Measurements from ENCODE around the gene LONRF2. TPM values are rescaled to one million over a fixed set of nuclear protein-coding genes. Genes with fewer than 3 reads are reported as not detected.

The LONRF2 gene
- polyA plus RNA-seq, 3 donors = 2.5 to 4.6 (median 2.8) TPM

DNA sequence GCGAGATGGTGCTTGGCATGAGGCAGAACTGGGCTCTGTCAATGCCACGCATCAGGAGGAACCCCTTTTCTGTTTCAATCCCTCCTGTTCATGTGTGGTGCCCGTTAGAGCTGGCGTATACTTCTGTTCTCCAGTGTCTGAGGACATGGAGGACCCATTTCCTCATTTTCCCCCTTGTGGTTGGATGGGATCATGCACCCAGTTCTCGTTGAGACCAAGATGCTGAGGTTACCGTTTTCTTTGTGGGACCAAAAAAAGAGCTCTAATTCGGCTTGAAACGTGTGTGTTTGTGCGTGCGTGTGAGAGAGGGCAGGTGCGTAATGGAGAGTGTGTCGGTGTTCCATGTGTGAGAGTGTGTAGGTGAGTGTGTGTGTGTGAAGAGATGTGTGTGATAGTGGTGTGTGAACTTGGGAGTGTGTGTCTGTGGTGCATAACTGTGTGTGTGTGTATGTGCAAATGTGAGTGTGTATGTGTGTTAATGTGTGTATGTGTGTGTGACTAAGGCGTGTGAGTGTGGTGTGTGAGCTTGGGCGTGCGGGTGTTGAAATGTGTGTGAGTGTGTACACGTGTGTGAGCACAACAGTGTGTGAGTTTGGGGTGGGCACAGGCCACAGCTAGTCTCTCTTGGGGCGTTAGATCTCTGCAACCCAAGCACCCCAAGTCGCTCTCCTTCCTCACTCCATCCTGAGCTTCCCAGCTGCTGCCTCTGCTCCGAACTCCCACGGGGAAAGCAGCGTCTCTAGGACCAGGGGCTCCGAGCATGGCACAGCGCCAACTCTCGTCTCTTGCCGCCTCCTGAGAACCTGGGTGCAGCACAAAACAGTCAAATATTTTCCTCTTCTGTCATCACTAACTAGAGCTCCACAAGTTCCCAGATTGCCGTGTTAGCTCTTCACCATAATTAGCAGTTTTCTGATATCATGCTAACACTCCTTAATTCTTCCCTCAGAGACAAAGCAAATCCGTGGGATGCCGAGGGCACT is 75.8 kb downstream of the LONRF2 start:
- DNase-seq (ENCODE audit: extremely low read depth in 1 of 11, low read depth in 9 of 11, low spot score in 4 of 11) = no peak

DNA sequence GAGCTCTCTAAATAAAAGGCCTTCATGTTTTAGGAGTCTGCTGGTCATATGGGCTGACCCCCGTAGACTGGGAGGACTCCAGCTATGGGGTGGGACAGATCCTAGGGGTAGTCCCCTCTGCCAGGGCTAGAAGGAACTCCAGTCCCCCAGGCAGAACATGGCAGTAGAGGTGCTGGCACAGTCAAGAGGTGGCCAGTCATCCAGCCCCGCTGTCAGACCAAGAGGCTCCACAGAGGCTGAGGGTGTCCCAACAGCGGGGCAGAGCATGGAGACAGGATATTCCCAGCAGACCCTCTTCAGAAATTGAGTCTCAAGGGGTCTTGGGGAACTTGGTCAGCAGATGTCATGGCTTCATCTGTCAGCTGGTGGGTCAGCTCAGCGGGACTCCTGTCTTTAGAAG is 76.6 kb downstream of the LONRF2 start:
- no peak for DNase-seq (ENCODE audit: extremely low read depth in 1 of 11, low read depth in 9 of 11, low spot score in 4 of 11)

DNA sequence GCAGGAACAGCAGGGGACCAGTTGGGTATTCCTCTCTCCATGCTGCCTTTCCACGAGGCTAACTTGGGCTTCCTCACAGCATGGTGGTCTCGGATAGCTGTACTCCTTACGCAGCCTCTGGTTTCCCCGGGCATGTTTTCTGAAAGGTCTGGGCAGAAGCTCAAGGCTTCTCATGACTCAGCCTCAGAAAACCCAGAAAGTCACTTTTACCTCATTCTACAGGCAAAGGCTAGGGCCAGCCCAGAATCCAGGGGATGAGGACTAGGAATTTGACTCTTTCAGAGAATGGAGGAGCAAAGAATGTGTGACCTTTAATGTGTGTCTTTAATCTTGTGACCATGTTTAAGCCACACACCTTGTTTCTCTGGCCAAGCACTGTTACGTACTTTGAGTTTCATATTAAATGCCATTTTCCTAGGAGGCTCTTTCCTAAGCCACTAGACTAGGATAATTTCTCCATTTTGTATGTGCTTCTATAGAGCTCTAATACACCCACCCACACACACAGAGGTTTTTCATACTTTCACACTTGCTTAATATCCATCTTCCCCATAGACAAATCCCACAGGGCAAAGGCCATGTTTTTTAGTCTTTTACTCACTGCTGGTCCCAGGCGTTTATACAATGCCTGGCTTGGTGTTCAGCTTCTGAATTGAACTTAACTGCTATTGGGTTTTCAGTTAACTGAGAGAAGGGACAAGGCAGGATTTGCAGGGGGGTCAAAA is 77.3 kb downstream of the LONRF2 start:
- no peak for DNase-seq (ENCODE audit: extremely low read depth in 1 of 11, low read depth in 9 of 11, low spot score in 4 of 11)

GRCh38 chr2:100243631-100244030 is 78.7 kb downstream of the LONRF2 start:
- DNase-seq (ENCODE audit: extremely low read depth in 1 of 11, low read depth in 9 of 11, low spot score in 4 of 11) = no peak

DNA sequence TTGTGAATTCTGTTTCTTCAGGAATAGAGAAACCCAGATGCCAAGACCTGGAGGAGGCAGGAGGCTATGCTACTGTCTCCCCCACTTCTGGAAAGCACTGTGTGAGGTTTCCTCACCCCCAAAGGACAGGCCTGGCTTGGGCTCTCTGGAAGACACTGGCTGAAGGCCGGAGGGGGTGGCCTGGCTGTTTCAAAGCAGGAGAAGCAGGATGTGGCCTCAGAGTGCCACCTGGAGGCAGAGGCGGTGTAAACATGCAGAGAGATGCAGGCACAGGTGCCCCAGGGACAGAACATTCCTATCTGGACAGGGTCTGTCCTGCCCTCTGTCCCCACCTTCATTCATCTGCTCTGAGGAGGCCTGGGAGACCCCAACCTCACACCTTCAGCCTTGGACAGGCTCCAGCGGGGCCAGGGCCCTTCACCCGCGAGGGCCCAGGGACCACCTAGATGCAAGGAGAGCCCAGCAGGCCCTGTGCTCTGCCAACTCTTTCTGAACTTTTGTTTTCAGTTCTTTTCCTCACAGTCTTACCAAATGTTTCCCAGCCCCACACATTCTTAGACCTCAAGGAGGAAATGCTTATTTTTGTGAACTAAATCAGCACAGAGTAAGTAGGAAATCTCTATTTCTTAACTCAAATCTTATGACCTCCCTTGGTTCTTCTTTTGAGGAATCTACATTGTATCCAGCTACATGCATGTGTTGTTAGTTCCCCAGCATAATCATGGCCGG is 79.2 kb downstream of the LONRF2 start:
- DNase-seq (ENCODE audit: extremely low read depth in 1 of 11, low read depth in 9 of 11, low spot score in 4 of 11) = peak in 8 of 11 donors; percentile 42 to 73 (median 52)

- DNase-seq (ENCODE audit: extremely low read depth in 1 of 11, low read depth in 9 of 11, low spot score in 4 of 11) = peak in 1 of 11 donors; percentile 26
Observed at GRCh38 chr2:100242476-100242875, 79.8 kb downstream of the LONRF2 start.

DNA sequence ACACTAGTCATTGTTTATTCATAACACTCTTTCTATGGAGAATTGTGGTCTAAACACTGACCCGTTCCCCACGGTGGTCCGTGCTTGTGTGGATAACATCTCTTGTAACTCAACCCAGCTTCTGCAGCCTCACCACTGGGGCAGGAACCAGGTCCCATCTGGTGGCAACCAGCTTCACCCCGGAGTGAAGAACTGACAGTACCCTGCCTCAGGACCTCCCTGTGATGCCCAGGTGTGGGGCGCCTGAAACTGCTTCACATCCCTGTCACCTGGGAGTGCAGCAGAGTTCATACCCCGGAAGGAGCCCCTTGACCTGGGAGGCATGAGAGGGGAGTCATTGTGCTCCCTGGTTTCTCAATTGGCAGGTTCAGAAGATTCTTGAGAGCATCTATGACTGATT is 81.1 kb downstream of the LONRF2 start:
- no peak for DNase-seq (ENCODE audit: extremely low read depth in 1 of 11, low read depth in 9 of 11, low spot score in 4 of 11)

DNA sequence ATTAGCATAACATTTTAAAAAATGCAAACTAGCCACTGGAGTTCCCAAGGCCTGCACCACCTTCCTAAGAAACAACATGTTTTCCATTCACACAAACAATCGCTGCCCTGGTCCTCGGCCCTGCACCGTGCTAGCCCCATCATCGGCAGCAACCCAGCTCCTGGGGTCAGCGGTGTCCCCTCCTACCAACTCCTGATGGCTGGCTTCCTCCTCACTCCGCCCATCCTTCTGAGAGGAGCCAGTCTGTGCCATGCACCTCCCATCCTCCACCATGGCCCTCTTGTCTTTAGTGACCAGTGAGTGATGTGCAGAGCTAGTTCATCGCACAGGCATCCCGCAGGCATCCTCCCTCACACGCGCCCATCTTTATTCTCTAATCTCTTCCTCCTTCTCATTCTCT is 81.9 kb downstream of the LONRF2 start:
- DNase-seq (ENCODE audit: extremely low read depth in 1 of 11, low read depth in 9 of 11, low spot score in 4 of 11) = no peak

DNA sequence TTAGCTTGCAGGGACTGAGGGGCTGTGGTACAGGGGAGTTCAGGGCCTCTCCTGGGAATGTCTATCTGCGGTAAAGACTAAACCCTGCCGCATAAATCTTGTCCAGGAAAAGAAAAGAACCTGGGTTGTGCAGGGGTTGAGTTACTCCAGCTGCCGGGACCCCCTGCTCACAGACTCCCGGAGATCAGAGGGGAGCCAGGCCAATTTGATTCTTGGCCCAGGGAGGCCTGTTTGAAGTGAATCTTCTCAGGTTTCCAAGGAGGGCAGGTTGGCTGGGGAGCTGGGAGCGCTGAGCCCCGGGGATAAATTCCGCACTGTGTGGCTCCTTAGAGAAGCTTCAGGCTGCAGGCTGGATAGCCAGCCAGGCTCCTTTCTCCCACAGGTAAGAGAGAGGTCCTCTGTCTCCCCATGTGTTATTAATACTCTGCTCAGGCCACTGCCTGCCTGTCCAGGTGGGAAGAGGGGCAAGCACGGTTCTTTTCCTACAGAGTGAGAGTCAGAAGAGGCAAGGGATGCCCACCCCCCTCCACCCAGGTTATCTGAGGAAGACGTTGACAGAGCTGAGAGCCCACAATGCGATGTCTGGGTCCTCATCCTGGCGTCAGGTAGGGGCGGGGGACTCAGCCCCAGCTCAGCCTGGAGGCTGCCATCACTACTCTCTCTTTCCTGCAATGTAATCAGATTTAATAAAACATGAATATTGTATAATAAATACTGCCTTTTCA is 82.7 kb downstream of the LONRF2 start:
- peak in 7 of 11 donors; percentile 30 to 64 (median 48) for DNase-seq (ENCODE audit: extremely low read depth in 1 of 11, low read depth in 9 of 11, low spot score in 4 of 11)

- no peak for DNase-seq (ENCODE audit: extremely low read depth in 1 of 11, low read depth in 9 of 11, low spot score in 4 of 11)
Observed at GRCh38 chr2:100238471-100238870, 83.8 kb downstream of the LONRF2 start.

GRCh38 chr2:100237770-100238169 is 84.5 kb downstream of the LONRF2 start:
- DNase-seq (ENCODE audit: extremely low read depth in 1 of 11, low read depth in 9 of 11, low spot score in 4 of 11) = no peak

- DNase-seq (ENCODE audit: extremely low read depth in 1 of 11, low read depth in 9 of 11, low spot score in 4 of 11) = no peak
Observed at GRCh38 chr2:100237163-100237562, 85.1 kb downstream of the LONRF2 start.

- DNase-seq (ENCODE audit: extremely low read depth in 1 of 11, low read depth in 9 of 11, low spot score in 4 of 11) = no peak
Observed at GRCh38 chr2:100236166-100236565, 86.1 kb downstream of the LONRF2 start.

GRCh38 chr2:100235581-100235980 is 86.7 kb downstream of the LONRF2 start:
- DNase-seq (ENCODE audit: extremely low read depth in 1 of 11, low read depth in 9 of 11, low spot score in 4 of 11) = no peak

GRCh38 chr2:100235098-100235497 is 87.2 kb downstream of the LONRF2 start:
- no peak for DNase-seq (ENCODE audit: extremely low read depth in 1 of 11, low read depth in 9 of 11, low spot score in 4 of 11)

GRCh38 chr2:100234141-100234540 is 88.2 kb downstream of the LONRF2 start:
- no peak for DNase-seq (ENCODE audit: extremely low read depth in 1 of 11, low read depth in 9 of 11, low spot score in 4 of 11)

DNA sequence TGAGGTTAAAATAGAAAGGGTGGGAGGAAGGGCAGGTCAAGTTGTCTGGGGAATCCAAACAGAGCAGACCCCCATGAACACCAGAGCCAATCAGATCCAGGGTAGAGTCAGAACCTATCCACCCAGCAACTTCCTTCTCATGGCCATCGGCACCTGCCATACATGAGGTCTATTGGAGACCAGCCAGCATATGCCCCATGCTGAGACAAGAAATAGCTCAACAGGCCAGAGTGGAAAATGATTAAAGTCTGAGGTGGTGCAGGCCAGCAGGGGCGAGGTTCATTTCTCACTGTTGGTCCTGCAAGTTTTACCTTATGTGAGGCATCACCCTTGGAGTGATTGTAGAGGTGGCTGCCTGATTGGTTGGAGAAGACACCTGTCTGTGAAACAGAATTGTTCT is 89.2 kb downstream of the LONRF2 start:
- no peak for DNase-seq (ENCODE audit: extremely low read depth in 1 of 11, low read depth in 9 of 11, low spot score in 4 of 11)

DNA sequence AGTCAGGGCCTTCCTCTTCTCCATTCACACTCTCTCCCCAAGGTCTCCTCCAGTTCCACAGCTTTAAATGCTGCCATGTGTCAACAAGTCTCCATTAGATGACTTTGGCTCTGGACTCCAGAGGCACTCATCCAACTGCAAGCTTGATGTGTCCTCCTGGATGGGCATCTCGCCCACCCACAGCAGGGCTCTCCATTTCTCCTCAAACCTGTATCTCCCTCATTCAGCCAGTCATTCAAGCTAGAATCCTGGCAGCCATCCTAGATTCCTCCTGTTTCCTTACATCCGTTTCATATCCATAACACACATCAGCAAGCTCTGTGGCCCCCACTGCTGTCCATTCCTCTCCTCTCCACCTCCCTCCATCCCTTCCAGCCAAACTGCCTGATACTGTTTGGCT is 91.5 kb downstream of the LONRF2 start:
- no peak for DNase-seq (ENCODE audit: extremely low read depth in 1 of 11, low read depth in 9 of 11, low spot score in 4 of 11)

- no peak for DNase-seq (ENCODE audit: extremely low read depth in 1 of 11, low read depth in 9 of 11, low spot score in 4 of 11)
Observed at GRCh38 chr2:100228967-100229366, 93.3 kb downstream of the LONRF2 start.

Data from renal cortex interstitium (tissue), 11 donors.